Vagina (tissue), 2 donors: ENCODE measurements around the gene ITGAV. TPM values are rescaled to one million over a fixed set of nuclear protein-coding genes. Genes with fewer than 3 reads are reported as not detected.

Experiments
- DNase-seq, 2 donors: peaks; one replicate each; pipeline ENCODE4 v3.0.0-alpha.2; 2017; ENCODE audit errors: extremely low spot score in 2 of 2
- H3K27ac ChIP-seq: fragments of 200-600 bp; sonication (generic); one replicate; pipeline ENCODE4 v1.5.1; 2019
- H3K27me3 ChIP-seq: fragments of 200-600 bp; sonication (generic); one replicate; pipeline ENCODE4 v1.5.1; 2019
- H3K36me3 ChIP-seq, 2 donors: fragments of 200-600 bp; sonication (generic); one replicate each; pipeline ENCODE4 v1.5.1; 2017 to 2019
- H3K4me1 ChIP-seq: fragments of 200-600 bp; sonication (generic); one replicate; pipeline ENCODE4 v1.5.1; 2019
- H3K4me3 ChIP-seq, 2 donors: fragments of 200-600 bp; sonication (generic); 1 replicate in 1 of 2; 2 replicates in 1 of 2; pipeline ENCODE4 v1.5.1; 2016 to 2019
- H3K9me3 ChIP-seq: fragments of 200-600 bp; sonication (generic); one replicate; pipeline ENCODE4 v1.5.1; 2019
- POLR2A ChIP-seq, 2 donors: fragments of 450-650 bp; IDR thresholded peaks; one replicate each; pipeline ENCODE4 v1.6.1; 2017; ENCODE audit warnings: antibody characterized with exemption in 2 of 2, mild to moderate bottlenecking in 2 of 2, moderate library complexity in 2 of 2
- POLR2AphosphoS5 ChIP-seq, 2 donors: sonication (generic); formaldehyde crosslinking; IDR thresholded peaks; one replicate each; pipeline ENCODE4 v1.9.0; 2017; ENCODE audit warnings: antibody characterized with exemption in 2 of 2, mild to moderate bottlenecking in 2 of 2, low read depth in 1 of 2; ENCODE audit not compliant: insufficient read depth in 1 of 2
- intact Hi-C: fragments of 100-400 bp; cut with DNase I; formaldehyde crosslinking; loops from one replicate; pipeline ENCODE4 v1.15.1; 2023
- total RNA-seq: library from RNA; depleted of rRNA; stranded (reverse); fragments of >200 nt; gene quantifications from one replicate; pipeline ENCODE4 v1.2.3, GENCODE V29; 2016
- TF ChIP-seq, protein P1 (sequence below), 3 experiments: fragments of 450-650 bp in 2 of 3; fragments of 200-600 bp in 1 of 3; sonication (generic) in 1 of 3; IDR thresholded peaks; one replicate each; pipeline ENCODE4 v1.5.1; 2017 to 2019; ENCODE audit warnings: antibody characterized with exemption in 3 of 3, mild to moderate bottlenecking in 2 of 3, moderate library complexity in 2 of 3

Gene ITGAV
- total RNA-seq, 1 donor from 2014 or later = 55.0 TPM

DNA sequence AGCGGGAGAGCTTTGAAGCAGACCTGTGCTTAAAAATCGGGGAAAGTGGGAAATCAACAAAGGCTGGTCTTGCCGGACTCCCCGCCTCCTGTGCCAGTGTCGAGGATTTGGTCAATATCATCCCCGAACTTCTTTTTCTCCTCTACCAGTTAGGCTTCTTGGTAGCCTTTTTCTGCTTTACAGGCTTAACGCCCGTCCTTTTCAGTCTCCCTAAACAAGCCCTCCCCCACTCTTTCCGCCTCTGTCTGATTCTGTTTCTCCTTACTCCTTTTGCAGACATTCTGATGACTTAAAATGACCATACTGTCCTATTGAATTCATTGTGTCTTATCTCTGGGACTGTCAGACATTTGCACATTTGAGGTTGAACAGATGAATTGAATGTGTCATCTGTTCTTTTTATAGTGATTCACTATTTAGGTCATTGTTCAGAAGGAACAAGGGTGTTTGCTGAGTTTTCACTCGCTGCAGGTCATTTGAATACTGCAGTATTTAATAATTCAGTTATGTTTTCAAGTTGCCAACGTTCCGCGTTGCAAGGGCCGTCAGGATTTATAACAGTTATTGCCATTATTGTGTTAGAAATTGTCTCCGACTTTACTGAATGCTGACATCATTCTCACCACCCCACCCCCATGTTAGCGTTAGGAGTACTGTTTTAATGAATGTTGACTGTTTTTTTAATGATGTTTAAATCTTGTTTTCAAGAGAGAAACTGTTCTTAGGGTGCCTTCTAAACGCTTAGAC is 1.1 kb downstream of the ITGAV start:
- Histone ChIP-seq H3K36me3 (no peaks in the 10 kb centered on the region), H3K9me3 (no peaks in the 10 kb centered on the region), H3K4me3 (peak overlapping the region; percentile 75 to 84), H3K4me1 (peaks cover 60% of the 10 kb centered on the region), H3K27ac (peak overlapping the region; percentile 94), H3K27me3 (no peaks in the 10 kb centered on the region)
- intact Hi-C loops = no loop called here
- TF ChIP-seq, protein P1, sequence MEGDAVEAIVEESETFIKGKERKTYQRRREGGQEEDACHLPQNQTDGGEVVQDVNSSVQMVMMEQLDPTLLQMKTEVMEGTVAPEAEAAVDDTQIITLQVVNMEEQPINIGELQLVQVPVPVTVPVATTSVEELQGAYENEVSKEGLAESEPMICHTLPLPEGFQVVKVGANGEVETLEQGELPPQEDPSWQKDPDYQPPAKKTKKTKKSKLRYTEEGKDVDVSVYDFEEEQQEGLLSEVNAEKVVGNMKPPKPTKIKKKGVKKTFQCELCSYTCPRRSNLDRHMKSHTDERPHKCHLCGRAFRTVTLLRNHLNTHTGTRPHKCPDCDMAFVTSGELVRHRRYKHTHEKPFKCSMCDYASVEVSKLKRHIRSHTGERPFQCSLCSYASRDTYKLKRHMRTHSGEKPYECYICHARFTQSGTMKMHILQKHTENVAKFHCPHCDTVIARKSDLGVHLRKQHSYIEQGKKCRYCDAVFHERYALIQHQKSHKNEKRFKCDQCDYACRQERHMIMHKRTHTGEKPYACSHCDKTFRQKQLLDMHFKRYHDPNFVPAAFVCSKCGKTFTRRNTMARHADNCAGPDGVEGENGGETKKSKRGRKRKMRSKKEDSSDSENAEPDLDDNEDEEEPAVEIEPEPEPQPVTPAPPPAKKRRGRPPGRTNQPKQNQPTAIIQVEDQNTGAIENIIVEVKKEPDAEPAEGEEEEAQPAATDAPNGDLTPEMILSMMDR (IDR thresholded peaks at IDR 0.05) = no peak
- TF ChIP-seq POLR2A (IDR thresholded peaks at IDR 0.05) = no peak
- TF ChIP-seq POLR2AphosphoS5 (IDR thresholded peaks at IDR 0.05; ENCODE audit: insufficient read depth in 1 of 2, low read depth in 1 of 2) = no peak
- DNase-seq = no peak

DNA sequence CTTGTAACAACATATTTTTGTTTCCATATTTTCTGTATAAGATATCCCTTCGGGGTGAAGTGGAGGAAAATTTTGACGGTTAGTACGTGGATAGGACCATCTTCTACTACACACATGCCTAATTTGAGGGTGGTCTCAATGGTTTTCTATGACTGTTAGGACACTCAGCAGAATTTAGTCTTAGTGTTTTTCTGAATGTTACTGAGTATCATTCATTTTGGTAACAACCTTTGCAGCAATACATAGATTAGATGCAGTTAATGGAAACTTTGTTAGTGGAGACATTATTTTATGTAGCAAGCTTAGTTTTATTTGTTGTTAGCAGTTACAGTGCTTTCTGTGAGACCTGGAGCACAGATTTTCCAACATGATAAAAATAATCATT is 1.6 kb downstream of the ITGAV start:
- peaks cover 65% of the 10 kb centered on the region for H3K4me1 ChIP-seq
- H3K27me3 ChIP-seq = no peaks in the 10 kb centered on the region
- peak overlapping the region; percentile 75 to 84 for H3K4me3 ChIP-seq
- H3K36me3 ChIP-seq = no peaks in the 10 kb centered on the region
- TF ChIP-seq POLR2A (IDR thresholded peaks at IDR 0.05) = no peak
- no peak for TF ChIP-seq POLR2AphosphoS5 (IDR thresholded peaks at IDR 0.05; ENCODE audit: insufficient read depth in 1 of 2, low read depth in 1 of 2)
- TF ChIP-seq, protein P1 (IDR thresholded peaks at IDR 0.05) = no peak
- peak overlapping the region; percentile 94 for H3K27ac ChIP-seq
- intact Hi-C loops = no loop called here
- DNase-seq = no peak
- H3K9me3 ChIP-seq = no peaks in the 10 kb centered on the region

DNA sequence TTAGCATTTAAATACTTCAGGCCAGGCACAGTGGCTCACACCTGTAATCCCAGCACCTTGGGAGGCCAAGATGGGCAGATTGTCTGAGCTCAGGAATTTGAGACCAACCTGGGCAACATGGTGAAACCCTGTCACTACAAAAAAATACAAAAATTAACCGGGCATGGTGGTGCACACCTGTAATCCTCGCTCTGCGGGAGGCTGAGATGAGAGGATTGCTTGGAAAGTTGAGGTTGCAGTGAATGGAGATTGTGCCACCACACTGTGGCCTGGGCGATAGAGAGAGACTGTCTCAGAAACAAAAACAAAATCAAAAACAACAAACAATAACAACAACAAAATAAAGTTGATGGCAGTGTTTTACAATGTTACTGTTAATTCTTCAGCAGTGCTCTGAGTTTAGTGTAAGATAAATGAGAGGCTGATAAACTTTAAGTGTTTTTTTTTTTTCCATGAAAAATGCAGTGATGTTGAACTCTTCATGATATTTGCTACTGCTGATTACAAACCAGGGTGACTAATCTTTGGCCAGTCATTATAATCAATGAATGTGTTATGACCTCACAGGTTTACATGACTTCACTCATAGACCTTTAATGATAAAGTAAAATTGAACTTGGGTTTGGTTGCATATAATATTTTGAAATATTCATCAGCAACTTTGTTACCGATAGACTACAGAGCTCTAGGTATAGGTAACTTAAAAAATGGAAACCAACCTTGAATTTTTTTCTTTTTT is 2.5 kb downstream of the ITGAV start:
- intact Hi-C loops = no loop called here
- no peak overlapping the region for H3K4me3 ChIP-seq
- no peaks in the 10 kb centered on the region for H3K27me3 ChIP-seq
- no peaks in the 10 kb centered on the region for H3K36me3 ChIP-seq
- TF ChIP-seq, protein P1 (IDR thresholded peaks at IDR 0.05) = no peak
- TF ChIP-seq POLR2A (IDR thresholded peaks at IDR 0.05) = no peak
- TF ChIP-seq POLR2AphosphoS5 (IDR thresholded peaks at IDR 0.05; ENCODE audit: insufficient read depth in 1 of 2, low read depth in 1 of 2) = no peak
- no peaks in the 10 kb centered on the region for H3K9me3 ChIP-seq
- H3K4me1 ChIP-seq = peaks cover 65% of the 10 kb centered on the region
- no peak for DNase-seq
- H3K27ac ChIP-seq = no peak overlapping the region

DNA sequence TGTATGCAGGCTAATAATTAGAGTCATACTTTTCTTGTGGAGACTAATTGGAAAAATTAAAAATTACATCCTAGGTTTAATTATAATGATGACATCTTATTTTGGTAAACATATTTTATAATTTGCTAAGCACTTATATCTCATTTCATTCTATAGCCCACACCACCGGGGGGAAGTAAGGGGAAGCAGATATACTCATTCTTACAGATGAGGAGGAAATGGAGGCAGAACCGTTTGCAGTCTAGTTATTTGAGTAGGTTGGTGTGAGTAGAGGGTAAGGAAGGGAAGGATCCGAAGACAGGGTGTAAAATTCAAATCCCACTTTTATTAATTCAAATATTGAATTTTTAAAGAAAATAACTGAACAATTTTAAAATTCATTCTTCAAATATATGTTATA is 3.7 kb downstream of the ITGAV start:
- TF ChIP-seq POLR2A (IDR thresholded peaks at IDR 0.05) (no peak), POLR2AphosphoS5 (IDR thresholded peaks at IDR 0.05; ENCODE audit: insufficient read depth in 1 of 2, low read depth in 1 of 2) (no peak)
- TF ChIP-seq, protein P1 (IDR thresholded peaks at IDR 0.05) = no peak
- no peak for DNase-seq
- Histone ChIP-seq H3K9me3 (no peaks in the 10 kb centered on the region), H3K4me1 (peaks cover 67% of the 10 kb centered on the region), H3K27ac (no peak overlapping the region), H3K36me3 (no peaks in the 10 kb centered on the region), H3K4me3 (no peak overlapping the region), H3K27me3 (no peaks in the 10 kb centered on the region)
- intact Hi-C loops = no loop called here
